SIG-M5 treated with dmso at 0.1 percent for 504 hours (cell line): ENCODE results near the gene ERN2.
"Not testable (repeated sequence)": the region's sequence is repeated elsewhere in the genome, so short reads cannot be mapped to it uniquely, and the experiment has no call there.

ENCODE experiments used
- DNase-seq: peaks from one replicate; lab custom pipeline; 2025; ENCODE audit not compliant: unreplicated experiment; lab: John Stamatoyannopoulos, UW

ERN2 gene

DNA sequence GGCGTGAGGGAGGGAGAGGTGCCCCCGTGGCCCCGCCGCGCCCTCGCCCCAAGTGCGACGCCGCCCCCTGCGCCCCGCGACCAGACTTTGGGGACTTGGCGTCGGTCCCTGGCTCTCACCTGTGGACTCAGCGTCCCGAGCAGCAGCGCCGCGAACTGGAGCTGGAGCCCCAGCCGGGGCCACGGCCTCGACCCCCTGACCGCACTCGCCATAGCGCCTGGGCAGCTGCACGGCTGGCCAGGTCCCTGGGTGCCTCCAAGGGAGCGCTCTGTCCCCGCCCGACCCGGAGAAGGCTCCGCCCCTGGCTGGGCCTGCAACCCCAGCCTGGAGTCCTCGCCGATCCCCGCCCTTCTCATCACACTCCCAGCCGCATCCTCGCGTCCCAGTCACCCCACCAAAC lies at the start of gene ERN2:
Gene ERN2, minus strand, starts transcription at position 247 of the 400 bp plus-strand sequence. Its CDS starts 35 bp downstream, at position 212.
- no peak for DNase-seq

DNA sequence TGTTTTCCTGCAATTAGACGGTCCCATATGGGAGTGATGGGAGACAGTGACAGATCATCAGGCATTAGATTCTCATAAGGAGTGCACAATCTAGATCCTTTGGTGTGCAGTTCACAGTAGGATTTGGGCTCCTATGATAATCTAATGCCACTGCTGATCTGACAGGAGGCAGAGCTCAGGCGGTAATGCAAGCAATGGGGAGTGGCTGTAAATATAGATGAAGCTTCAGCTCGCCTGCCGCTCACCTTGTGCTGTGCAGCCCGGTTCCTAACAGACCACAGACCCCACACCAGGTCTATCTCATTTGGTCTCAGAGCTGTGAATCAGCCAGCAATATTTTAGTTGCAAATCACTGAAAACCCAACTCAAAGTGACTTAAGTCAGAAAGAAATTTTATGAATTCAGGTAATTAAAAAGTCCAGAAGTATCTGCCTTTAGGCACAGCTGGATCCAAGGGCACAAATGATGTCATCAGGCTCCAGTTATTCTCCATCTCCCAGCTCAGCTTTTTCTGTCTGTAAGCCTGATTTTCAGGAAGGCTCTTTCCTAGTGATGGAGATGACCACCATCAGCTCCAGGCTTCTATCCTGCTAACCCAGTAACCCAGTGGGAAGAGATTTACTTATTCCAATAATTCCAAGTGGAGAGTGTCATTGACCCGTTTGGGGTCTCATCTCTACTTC lies 45.1 kb upstream of the ERN2 start:
- no peak for DNase-seq

- no peak for DNase-seq
These were observed 44.1 kb upstream of the ERN2 start for GRCh38 chr16:23757116-23757515.

DNA sequence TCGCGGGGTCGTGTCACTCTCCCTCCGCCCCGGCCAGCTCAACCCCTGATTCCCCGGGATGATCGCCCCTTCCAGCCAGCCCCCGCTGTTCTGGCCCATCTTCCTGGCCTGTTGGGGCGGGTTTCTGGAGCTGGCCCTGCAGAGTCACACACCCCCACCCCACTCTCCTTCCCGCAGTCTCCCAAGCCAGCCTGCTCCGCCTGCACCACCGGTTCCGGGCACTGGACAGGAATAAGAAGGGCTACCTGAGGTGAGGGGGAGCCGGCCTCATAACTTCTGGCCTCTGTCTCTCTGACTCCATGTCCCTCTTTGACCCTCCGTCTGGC lies 42.4 kb upstream of the ERN2 start:
- DNase-seq = no peak

DNA sequence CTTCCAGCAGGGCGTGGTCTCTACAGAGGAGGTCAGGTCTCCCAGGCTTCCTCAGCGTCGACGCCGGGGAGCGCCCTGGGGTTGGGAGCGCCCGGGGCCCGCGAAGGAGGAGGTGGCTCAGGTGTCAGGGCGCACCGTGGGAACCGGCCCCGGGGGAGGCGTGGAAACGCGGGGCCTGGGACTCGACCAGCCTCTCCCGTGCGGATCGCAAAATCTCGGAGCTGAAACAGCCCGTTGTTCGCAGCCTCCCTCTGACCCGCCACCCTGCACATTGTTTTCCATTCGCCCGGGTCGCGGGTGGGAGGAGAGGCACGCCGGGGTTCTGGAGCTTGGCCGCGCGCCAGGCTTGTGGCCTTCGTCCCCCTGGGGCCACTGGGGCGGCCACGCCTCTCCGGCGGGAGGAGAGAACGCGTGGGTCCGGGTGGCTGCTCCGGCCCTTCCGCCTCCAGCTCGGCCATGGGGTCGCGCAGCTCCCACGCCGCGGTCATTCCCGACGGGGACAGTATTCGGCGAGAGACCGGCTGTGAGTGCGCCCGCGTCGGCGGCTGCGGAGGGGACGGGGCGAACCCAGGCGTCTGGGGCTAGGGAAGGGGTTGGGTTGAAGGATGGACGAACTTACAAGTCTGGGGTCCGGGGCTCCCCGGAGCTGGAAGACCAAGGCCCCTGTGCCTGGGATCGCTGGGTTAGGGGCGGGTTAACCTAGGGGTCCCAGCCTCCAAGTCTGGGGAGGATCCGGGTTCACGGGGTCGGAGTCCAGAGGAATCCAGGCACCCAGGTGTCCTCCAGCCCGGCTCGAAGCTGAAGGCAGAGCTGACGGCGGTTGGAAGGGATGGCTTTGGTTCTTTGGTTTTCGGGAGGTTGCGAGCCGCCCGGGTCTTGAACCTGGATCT lies 41.8 kb upstream of the ERN2 start, which contains the start of gene CHP2:
Gene CHP2, plus strand, starts transcription at position 433 of the 890 bp plus-strand sequence. Its CDS starts 24 bp downstream, at position 457.
- DNase-seq = no peak

GRCh38 chr16:23753908-23754593 lies 41.0 kb upstream of the ERN2 start:
- DNase-seq = no peak

- not testable (repeated sequence) for DNase-seq
These were observed 38.0 kb upstream of the ERN2 start for GRCh38 chr16:23751053-23751452.

GRCh38 chr16:23748630-23749029 lies 35.6 kb upstream of the ERN2 start:
- no peak for DNase-seq

DNA sequence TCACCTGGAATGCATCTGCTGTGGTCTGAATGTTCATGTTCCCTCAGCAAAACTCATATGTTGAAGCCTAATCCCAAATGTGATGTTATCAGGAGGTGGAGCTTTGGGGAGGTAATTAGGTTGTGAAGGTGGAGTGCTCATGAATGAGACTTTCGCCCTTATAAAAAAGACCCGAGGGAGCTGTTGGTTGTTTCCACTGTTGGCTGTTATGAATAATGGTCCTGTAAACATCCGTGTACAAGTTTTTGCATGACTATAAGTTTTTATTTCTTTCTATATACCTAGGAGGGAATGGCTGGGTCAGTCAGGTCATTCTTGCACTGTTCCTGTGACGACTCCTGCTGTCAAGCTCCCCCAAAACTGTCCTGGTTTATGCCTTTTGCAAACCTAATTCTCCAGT lies 32.2 kb upstream of the ERN2 start:
- no peak for DNase-seq

- no peak for DNase-seq
These were observed 29.7 kb upstream of the ERN2 start for GRCh38 chr16:23742766-23743165.

DNA sequence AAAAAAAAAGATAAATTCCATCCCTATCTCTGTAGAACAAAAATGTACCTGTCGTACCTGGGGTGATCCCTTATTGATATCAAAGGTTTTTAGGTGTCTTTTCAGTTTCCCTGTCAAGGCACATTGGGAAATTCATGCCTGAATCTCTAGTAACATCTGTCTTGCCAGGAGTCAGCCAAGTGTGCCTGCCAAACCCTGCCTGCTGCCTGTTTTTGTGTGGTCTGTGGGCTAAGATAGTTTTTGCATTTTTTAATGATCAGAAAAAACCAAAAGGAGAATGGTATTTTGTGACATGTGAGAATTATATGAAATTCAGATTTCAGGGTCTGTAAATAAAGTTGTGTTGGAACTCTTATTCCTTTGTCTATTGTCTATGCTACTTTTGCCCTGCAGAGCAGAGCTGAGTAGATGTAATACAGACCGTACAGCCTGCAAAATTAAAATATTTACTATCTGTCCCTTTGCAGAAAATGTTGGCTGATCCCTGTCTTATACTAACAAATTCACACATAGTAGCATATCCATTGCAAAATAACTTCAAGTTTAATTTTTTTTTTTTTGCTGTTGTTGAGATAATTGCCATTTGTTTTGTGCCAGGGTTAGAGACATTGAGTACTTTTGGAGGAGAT lies 28.8 kb upstream of the ERN2 start:
- no peak for DNase-seq

GRCh38 chr16:23739516-23739915 lies 26.5 kb upstream of the ERN2 start:
- no peak for DNase-seq

- not testable (repeated sequence) for DNase-seq
These were observed 24.5 kb upstream of the ERN2 start for GRCh38 chr16:23737423-23738028.

GRCh38 chr16:23734176-23734893 lies 21.3 kb upstream of the ERN2 start:
- DNase-seq = no peak

- peak; percentile 59 for DNase-seq
These were observed 16.7 kb upstream of the ERN2 start for GRCh38 chr16:23729503-23730424.

- DNase-seq = no peak
These were observed 15.1 kb upstream of the ERN2 start for GRCh38 chr16:23728112-23728477.

DNA sequence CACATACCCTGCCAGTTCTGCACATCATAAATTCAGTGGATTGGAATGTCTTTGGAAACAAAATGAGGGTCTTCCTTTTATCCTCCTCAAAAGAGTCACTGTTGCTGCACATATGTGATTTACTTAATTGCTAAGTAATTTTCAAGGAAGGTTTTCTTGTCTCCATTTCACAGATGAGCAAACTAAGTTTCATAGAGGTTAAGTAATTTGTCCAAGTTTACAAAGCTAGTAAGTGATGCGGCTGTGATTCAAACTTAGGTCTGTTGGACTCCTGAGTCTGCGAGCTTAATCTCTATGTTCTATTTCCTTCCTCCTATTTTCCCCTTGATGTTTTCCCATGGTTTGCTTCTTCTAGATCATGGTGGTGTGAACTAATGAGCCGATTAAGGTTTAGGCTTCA lies 13.7 kb upstream of the ERN2 start:
- no peak for DNase-seq

- no peak for DNase-seq
These were observed 11.7 kb upstream of the ERN2 start for GRCh38 chr16:23724785-23725131.

DNA sequence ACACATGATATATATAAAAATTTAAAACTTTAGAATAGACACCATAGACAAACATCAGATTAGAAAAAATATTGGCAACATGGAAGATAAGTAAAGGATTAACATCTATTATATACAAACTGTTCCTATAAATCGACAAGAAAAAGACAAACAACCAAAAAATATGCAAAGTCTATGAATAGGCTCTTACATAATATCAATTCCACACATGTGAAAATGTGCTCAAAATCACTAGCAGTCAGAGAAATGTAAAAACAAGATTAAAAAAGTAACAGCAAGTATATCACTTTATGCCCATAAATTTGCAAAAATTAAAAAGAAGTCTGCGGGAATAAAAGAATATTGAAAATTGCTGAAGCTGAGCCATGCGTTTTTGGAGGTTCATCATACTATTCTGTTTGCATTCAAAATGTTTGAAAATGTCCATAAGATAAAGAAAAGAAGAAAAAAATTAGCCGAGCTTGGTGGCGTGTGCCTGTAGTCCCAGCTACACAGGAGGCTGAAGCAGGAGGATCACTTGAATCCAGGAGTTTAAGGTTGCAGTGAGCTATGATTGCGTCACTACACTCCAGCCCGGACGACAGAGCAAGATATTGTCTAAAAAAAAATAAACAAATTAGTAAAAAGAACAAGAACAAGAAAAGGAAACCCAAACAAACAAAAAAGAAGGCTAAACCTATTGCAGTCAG lies 11.2 kb upstream of the ERN2 start:
- no peak for DNase-seq
